MM.1S (cell line): ENCODE measurements around the gene ARHGEF12.

Source experiments
- CTCF ChIP-seq: fragments of 300-600 bp; sonication (generic); IDR thresholded peaks from 2 replicates; pipeline ENCODE4 v1.5.1; 2016; ENCODE audit warnings: antibody characterized with exemption, low read length, mixed read lengths
- EZH2 ChIP-seq: fragments of 300-600 bp; sonication (generic); optimal IDR thresholded peaks from 2 replicates; pipeline ENCODE3; 2017; ENCODE audit warnings: low read depth, mild to moderate bottlenecking, antibody characterized with exemption, low read length, mixed read lengths

GRCh38 chr11:120326845-120327281 lies 9.3 kb upstream of the ARHGEF12 start:
- TF ChIP-seq CTCF (no peak), EZH2 (no peak)
